GM19468 (cell line): ENCODE results near the gene HSP90B1.
A peak's percentile ranks its signal among the peaks of the same experiment; 100 is the strongest.

Source experiments
- ATAC-seq: cut with Tn5 transposase; IDR thresholded peaks from one replicate; pipeline ENCODE4 v1.9.1; 2021; ENCODE audit warnings: mild to moderate bottlenecking, moderate library complexity, moderate number of reproducible peaks; ENCODE audit not compliant: unreplicated experiment; ENCODE audit errors: extremely low read depth

HSP90B1 gene

GRCh38 chr12:103930034-103930786, at the start of gene HSP90B1:
Gene HSP90B1 (plus strand): TSS chr12:103930410. CDS start chr12:103930516, 106 bp downstream.
- ATAC-seq, result peak; percentile 60

GRCh38 chr12:103881261-103881660, 48.9 kb upstream of the HSP90B1 start:
- ATAC-seq, result no peak

- ATAC-seq, result no peak
These were observed 47.2 kb upstream of the HSP90B1 start for GRCh38 chr12:103882861-103883596.

- ATAC-seq, result no peak
These were observed 46.3 kb upstream of the HSP90B1 start for GRCh38 chr12:103883908-103884307.

GRCh38 chr12:103884316-103884715, 45.9 kb upstream of the HSP90B1 start:
- no peak for ATAC-seq

GRCh38 chr12:103886195-103886797, 43.9 kb upstream of the HSP90B1 start:
- no peak for ATAC-seq

- ATAC-seq, result no peak
These were observed 42.5 kb upstream of the HSP90B1 start for GRCh38 chr12:103887738-103888137.

GRCh38 chr12:103897316-103897715, 32.9 kb upstream of the HSP90B1 start:
- no peak for ATAC-seq

- no peak for ATAC-seq
These were observed 28.6 kb upstream of the HSP90B1 start for GRCh38 chr12:103901518-103902173.

- ATAC-seq, result no peak
These were observed 26.2 kb upstream of the HSP90B1 start for GRCh38 chr12:103903993-103904392.

GRCh38 chr12:103905730-103906349, 24.4 kb upstream of the HSP90B1 start:
- ATAC-seq, result no peak

GRCh38 chr12:103908246-103908541, 22.0 kb upstream of the HSP90B1 start:
- no peak for ATAC-seq

GRCh38 chr12:103908877-103909276, 21.3 kb upstream of the HSP90B1 start:
- no peak for ATAC-seq

- ATAC-seq, result no peak
These were observed 20.4 kb upstream of the HSP90B1 start for GRCh38 chr12:103909811-103910210.

- ATAC-seq, result no peak
These were observed 18.1 kb upstream of the HSP90B1 start for GRCh38 chr12:103912069-103912468.

GRCh38 chr12:103913100-103913499, 17.1 kb upstream of the HSP90B1 start:
- ATAC-seq, result no peak

- ATAC-seq, result no peak
These were observed 14.9 kb upstream of the HSP90B1 start for GRCh38 chr12:103915306-103915705.

GRCh38 chr12:103917873-103918272, 12.3 kb upstream of the HSP90B1 start:
- ATAC-seq, result no peak

GRCh38 chr12:103924761-103925641, 5.2 kb upstream of the HSP90B1 start:
- peak; percentile 30 for ATAC-seq

- ATAC-seq, result no peak
These were observed 1.5 kb upstream of the HSP90B1 start for GRCh38 chr12:103928682-103929045.
